Neuron (in vitro differentiated cells): ENCODE results near the gene ST6GALNAC6.
"Not testable (repeated sequence)": the region's sequence is repeated elsewhere in the genome, so short reads cannot be mapped to it uniquely, and the experiment has no call there.

Source experiments
- H2AFZ ChIP-seq: one replicate; pipeline ENCODE4 v1.6.1; 2013; ENCODE audit warnings: low read depth, mild to moderate bottlenecking, inconsistent platforms, low read length, moderate library complexity
- H3K27me3 ChIP-seq: one replicate; pipeline ENCODE4 v1.6.1; 2013; ENCODE audit warnings: low read length; ENCODE audit not compliant: insufficient read depth
- H3K36me3 ChIP-seq: one replicate; pipeline ENCODE4 v1.6.1; 2013; ENCODE audit warnings: low read length; ENCODE audit not compliant: insufficient read depth
- H3K4me1 ChIP-seq: one replicate; pipeline ENCODE4 v1.6.1; 2013; ENCODE audit warnings: low read length; ENCODE audit not compliant: insufficient read depth
- H3K4me3 ChIP-seq: 2 replicates; pipeline ENCODE4 v1.5.1; 2013; ENCODE audit warnings: mild to moderate bottlenecking, low read length, moderate library complexity
- H3K9me3 ChIP-seq: one replicate; pipeline ENCODE4 v1.6.1; 2013; ENCODE audit warnings: low read length

The ST6GALNAC6 gene

DNA sequence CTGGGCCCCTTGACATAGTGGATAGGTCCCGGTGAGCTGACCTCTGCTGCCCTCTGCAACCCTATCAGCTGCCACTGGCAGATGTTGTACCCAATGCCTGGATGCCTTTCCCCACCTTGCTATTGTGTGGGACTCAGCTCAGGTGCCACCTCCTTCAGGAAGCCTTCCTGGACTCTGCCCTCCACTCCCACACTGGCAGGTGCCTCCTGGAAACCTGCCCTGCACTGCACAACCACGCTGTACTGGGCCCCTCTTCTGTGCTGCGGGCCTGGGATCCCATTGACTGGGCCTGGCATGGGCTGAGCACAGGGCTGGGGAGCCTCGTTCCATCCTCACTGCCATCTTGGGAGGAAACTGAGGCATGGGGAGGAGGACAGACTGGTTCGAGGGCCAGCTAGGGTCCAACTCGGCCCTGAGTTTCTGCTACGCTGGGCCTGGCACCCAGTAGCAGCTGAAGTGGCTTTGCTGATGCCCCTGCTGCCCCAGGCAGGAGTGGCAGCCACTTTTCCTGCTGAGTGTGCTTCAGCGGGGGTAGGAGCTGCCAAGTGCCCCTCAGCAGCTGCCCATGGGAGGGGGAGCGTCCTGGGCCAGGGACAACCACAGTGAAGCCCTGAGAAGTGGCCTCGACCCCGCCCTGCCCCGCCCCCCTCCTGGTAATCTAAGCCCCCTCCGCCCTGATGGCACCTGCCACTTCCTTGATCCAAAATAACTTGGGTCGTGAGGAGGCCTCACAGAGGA lies 23.2 kb downstream of the ST6GALNAC6 start:
- Histone ChIP-seq H3K36me3 (no peaks in the 10 kb centered on the region), H2AFZ (no peak overlapping the region), H3K4me1 (peaks cover 50% of the 10 kb centered on the region), H3K27me3 (no peaks in the 10 kb centered on the region), H3K4me3 (no peak overlapping the region), H3K9me3 (no peaks in the 10 kb centered on the region)

DNA sequence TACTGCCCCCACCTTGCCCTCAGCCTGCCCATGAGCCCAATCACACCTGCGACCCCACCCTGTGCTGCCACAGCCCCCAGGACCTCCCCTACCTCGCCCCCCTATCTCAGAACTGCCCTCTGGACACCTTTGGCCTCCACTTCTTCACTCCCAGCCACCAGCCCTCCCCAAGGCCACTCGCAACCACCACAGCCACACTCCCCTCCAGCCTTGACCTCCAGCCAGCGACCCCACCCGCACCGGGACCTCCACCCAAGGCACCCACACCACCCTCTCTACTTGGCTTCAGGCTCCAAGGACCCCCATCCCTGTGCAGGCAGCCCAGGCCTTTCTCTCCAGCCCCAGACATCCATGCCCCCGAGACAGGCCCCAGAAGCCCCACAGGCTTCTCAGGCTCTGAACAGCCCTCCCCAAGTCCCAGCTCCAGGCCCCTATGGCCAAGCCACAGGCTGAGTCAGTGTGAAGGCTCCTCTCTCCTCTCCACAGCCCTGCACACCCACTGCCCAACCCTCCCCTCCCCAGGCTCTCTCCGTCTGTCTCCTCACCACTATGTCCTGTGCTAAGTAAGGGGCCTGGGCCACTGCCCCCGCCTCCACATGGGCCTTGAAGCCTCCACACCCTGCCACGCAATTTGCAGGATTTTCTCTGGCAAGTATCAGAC lies 24.0 kb downstream of the ST6GALNAC6 start:
- Histone ChIP-seq H3K27me3 (no peaks in the 10 kb centered on the region), H3K4me3 (no peak overlapping the region), H3K4me1 (peaks cover 50% of the 10 kb centered on the region), H2AFZ (no peak overlapping the region), H3K36me3 (no peaks in the 10 kb centered on the region), H3K9me3 (no peaks in the 10 kb centered on the region)

DNA sequence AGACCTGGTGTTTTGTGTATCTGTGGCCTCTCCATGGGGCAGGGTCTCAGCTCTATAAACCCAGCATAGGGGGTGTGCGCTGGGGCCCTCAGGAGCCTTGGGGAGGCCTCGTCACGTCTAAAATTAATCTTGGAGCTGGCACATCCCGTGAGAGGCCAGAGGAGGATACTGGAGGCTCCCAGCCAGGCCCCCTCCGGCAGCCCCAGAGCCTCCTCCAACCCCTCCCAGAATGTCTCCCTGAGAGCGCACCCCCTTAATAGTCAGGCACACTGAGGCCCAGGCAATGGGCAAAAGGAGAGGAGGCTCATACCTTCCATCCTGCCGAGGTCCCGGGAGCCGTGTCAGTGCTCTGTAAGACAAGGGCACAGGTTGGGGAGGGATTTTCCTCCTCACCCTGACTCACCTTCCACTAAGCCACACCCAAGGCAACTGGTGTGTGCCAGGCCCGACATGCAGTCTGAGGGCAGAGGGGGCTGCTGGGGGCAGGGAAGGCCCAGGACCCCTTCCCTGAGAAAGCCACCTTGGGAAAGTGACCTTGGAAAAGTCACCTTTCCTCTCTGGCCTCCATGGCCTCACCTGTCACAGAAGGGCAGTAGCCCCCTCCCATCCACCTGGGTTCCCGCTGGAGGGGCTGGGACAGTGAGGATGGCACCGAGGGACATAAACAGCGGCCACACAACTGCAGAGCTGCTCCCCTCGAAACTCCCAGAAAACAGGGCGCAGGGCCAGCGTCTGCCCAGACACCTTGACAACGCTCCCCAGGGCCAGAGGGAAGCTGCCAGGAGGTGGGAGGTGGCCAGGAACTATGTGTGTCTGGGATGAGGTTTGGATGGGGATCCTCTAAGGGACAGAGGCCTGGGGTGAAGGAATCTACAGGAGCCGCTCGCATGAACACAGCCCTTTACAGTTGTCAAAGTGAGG lies 24.8 kb downstream of the ST6GALNAC6 start:
- no peak overlapping the region for H2AFZ ChIP-seq
- H3K4me1 ChIP-seq, result peaks cover 50% of the 10 kb centered on the region
- no peaks in the 10 kb centered on the region for H3K36me3 ChIP-seq
- no peak overlapping the region for H3K4me3 ChIP-seq
- H3K9me3 ChIP-seq, result no peaks in the 10 kb centered on the region
- H3K27me3 ChIP-seq, result no peaks in the 10 kb centered on the region

DNA sequence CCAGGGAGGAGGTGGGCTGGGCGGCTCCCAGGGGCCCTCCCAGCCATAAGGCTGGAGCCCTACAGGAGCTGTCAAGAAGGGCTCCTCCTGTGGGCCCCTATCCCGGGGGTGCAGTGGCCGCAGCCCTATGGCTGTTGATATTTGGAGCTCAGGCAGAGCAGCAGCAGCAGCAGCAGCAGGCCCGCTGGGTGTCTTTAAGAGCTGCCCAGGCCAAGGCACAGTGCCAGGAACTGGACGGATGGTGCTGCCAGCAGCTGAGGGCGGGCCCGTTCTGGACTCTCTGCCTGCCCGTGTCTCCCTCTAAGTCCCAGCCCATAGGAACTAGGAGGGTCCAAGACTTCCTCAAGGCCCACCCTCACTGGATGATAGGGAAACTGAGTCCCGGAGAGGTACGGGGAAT lies 25.5 kb downstream of the ST6GALNAC6 start:
- no peak overlapping the region for H2AFZ ChIP-seq
- H3K36me3 ChIP-seq, result no peaks in the 10 kb centered on the region
- no peaks in the 10 kb centered on the region for H3K27me3 ChIP-seq
- no peaks in the 10 kb centered on the region for H3K9me3 ChIP-seq
- peaks cover 50% of the 10 kb centered on the region for H3K4me1 ChIP-seq
- no peak overlapping the region for H3K4me3 ChIP-seq

DNA sequence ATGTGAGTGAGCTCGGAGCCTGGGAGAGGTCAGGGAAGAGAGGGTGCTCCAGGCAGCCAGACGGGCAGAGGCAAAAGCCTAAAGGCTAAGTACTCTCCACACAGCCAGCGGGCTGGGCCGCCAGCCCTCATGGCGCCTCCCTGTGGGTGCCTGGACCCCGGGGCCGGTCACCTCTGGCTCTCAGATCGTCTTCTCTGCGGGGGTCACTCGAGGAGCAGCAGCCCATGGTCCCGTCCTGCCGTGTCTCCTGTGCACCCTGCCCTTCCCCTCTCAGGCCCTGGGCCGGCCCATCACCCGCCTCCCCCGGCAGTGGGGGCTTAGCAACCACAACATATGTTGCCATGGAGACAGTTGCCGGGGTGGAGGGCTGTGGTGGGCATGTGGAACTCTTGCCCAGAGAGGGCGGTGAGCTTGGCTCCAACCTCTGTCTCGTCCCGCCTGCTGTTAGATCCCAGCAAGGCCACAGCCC lies 26.1 kb downstream of the ST6GALNAC6 start:
- H3K4me1 ChIP-seq, result peaks cover 50% of the 10 kb centered on the region
- no peak overlapping the region for H2AFZ ChIP-seq

DNA sequence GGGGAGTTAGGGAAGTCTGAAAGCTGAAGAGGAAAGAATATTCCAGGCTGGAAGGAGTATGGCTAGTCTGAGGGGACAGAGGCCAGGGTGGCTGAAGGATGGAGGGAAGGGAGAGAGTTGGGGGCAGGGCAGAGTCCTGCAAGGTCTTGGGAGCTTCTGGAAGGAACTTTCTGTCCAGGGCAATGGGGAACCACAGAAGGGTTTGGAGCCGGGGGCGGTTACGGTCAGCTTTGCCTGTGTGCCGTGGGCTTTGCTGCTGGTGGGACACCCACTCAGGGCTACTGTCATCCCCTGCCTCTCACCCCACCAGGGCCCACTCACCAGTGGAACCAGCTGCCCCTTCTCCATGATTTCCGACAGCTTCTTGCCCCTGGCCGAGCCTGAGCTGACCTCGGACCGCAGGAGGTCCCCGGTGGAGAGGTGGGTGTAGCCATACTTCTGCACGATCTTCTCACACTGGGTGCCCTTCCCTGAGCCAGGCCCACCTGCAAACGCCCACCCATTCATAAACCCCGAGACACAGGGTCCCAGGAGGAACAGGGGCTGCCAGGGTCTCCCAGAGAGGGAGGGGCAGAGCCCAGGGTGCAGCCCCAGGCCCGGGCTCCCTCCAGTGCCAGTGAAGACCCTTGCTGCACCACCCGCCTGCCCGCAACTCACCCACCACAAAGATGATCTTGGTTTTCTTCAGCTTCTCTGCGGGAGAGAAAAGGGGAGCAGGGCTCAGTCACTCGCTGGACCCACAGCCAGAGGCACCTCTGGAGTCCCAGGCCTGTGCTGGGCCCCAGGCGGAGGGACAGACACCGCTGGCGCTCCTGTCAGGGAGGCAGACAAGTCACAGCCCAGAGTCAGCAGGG lies 26.8 kb downstream of the ST6GALNAC6 start:
- H2AFZ ChIP-seq, result no peak overlapping the region

More for the DNA sequence above, 26.1 kb downstream of the ST6GALNAC6 start:
- Histone ChIP-seq H3K9me3 (no peaks in the 10 kb centered on the region), H3K27me3 (no peaks in the 10 kb centered on the region), H3K4me3 (peak overlapping the region; percentile 8), H3K36me3 (no peaks in the 10 kb centered on the region)

DNA sequence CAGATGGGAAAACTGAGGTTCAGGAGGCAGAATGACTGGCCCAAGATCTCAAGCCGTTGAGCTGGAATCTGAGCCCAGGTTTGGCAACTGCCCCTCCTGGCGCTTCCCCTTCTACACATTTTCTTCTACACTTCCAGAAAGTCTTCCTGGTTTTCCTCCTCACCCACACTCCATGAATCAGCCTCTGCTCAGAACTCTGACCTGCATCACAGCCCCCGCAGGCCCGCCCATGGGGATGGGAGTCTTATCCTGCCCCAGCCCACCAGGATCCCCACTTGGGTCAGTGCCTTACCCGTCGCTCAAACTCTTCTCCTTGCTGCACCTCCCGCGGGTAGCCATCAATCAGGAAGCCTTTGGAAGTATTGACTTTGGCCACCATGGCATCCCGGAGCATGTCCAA lies 27.9 kb downstream of the ST6GALNAC6 start:
- H2AFZ ChIP-seq, result no peak overlapping the region
- no peaks in the 10 kb centered on the region for H3K27me3 ChIP-seq
- H3K4me3 ChIP-seq, result no peak overlapping the region
- H3K9me3 ChIP-seq, result no peaks in the 10 kb centered on the region
- H3K36me3 ChIP-seq, result peaks cover 2% of the 10 kb centered on the region
- H3K4me1 ChIP-seq, result peaks cover 38% of the 10 kb centered on the region

More for the DNA sequence above, 26.8 kb downstream of the ST6GALNAC6 start:
- no peaks in the 10 kb centered on the region for H3K9me3 ChIP-seq
- no peaks in the 10 kb centered on the region for H3K27me3 ChIP-seq
- H3K36me3 ChIP-seq, result peaks cover under 1% of the 10 kb centered on the region
- peak overlapping the region; percentile 8 for H3K4me3 ChIP-seq
- peaks cover 45% of the 10 kb centered on the region for H3K4me1 ChIP-seq

DNA sequence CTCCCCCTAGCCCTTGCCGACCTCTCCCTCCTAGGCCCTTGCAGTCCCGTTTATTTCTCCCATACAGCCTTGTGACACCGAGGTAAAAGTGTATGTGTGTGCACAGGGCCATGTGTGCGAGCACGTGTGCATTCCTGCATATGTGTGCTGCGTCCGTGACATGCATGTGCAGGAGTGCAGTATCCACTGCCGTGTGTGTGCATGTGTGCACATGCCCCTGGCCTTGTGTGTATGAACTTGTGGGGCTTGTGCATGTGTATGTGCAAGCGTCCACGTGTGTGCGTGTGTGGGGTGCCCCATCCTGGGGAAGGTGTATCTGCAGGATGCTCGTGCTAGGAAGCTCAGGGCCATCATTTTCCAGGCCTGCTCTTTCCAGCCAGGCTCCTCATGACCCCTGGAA lies 28.5 kb downstream of the ST6GALNAC6 start:
- H3K36me3 ChIP-seq, result peaks cover 2% of the 10 kb centered on the region
- H2AFZ ChIP-seq, result no peak overlapping the region
- peaks cover 35% of the 10 kb centered on the region for H3K4me1 ChIP-seq
- H3K27me3 ChIP-seq, result no peaks in the 10 kb centered on the region
- no peaks in the 10 kb centered on the region for H3K9me3 ChIP-seq
- no peak overlapping the region for H3K4me3 ChIP-seq

DNA sequence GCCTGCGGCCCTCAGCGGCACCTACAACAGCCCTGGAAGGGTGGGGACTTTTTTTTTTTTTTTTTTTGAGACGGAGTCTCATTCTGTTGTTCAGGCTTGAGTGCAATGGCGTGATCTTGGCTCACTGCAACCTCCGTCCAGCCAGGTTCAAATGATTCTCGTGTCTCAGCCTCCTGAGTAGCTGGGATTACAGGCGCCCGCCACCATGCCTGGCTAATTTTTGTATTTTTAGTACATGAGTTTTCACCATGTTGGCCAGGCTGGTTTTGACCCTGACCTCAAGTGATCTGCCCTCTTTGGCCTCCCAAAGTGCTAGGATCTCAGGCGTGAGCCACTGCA lies 29.3 kb downstream of the ST6GALNAC6 start:
- not testable (repeated sequence) for H3K4me3 ChIP-seq, H3K36me3 ChIP-seq, H3K9me3 ChIP-seq, H3K27me3 ChIP-seq, H2AFZ ChIP-seq
- peaks cover 28% of the 10 kb centered on the region for H3K4me1 ChIP-seq

DNA sequence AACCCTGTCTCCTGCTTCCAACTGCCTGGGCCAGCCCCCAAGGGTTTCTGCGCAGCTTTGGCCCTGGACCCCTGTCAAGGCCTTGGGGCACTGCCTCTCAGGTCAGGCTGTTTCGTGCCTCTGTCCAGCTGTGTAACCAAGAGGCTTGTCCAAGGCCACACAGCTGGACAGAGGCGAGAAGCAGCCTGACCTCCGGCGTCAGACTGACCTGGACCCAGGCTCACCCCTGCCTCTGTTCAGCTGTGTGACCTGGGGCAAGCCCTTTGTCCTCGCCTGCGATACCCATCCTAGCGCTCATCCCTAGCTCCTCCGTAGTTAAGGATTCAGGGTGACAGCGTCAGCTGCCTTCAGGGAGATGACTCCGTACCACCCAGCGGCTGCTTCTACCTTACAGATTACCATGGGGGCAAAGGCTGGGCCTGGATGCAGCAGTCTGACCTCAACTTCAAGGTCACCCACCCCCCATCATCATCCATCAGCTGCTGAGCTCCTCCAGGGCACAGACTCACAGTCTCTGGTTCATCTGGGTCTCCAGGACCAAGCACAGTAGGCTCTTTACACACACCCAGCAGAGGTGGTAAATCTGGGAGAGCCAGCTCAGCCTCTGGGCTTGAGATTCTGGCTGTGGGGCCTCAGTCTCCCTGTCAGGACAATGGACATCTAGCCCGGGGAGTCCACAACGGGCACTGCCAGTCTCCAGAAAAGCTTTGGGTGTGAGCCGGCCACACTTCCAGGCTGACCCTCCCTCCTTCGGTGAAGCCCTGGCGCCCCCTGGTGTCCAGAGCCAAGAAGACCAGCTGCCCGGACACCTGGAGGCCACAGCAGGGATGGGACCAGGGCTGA lies 29.9 kb downstream of the ST6GALNAC6 start:
- Histone ChIP-seq H3K4me3 (no peak overlapping the region), H2AFZ (no peak overlapping the region), H3K9me3 (no peaks in the 10 kb centered on the region), H3K27me3 (no peaks in the 10 kb centered on the region), H3K4me1 (peaks cover 24% of the 10 kb centered on the region), H3K36me3 (peaks cover 2% of the 10 kb centered on the region)

DNA sequence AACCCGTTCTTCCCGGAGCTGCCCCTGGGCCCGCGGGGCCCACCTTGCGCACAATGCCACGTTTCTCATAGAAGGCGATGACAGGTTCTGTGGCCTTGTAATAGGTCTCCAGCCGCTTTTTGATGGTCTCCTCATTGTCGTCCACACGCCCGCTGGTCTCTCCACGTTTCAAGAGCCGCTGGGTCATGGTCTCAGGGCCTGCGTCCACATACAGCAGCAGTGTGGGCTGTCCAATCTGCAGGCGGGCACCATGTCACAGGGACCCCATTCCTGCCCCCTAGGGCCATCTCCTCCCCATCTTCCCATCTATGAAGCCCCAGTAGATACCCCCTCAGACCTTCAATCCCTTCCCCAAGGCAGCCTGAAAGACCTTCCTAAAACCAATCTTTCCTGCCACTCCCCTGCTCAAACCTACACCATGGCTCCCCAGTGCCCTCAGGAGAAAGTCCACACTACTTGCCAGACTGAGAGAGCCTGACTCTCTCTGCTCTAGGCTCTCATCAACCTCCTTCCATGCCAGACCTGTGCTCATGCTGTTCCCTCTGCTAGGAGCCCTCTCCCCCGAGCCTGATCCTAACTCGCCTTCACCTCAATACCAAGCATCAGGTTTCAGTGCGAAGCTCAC lies 31.0 kb downstream of the ST6GALNAC6 start:
- H3K36me3 ChIP-seq, result peaks cover 2% of the 10 kb centered on the region

More for the DNA sequence above, 31.0 kb downstream of the ST6GALNAC6 start:
- Histone ChIP-seq H3K27me3 (no peaks in the 10 kb centered on the region), H2AFZ (no peak overlapping the region), H3K4me3 (no peak overlapping the region), H3K4me1 (peaks cover 14% of the 10 kb centered on the region), H3K9me3 (no peaks in the 10 kb centered on the region)
